Gastroesophageal sphincter (tissue), 3 donors: ENCODE measurements around the gene ZNF681.

Source experiments
- POLR2A ChIP-seq, 2 donors: fragments of 450-650 bp; IDR thresholded peaks; one replicate each; pipeline ENCODE4 v1.6.1; 2017; ENCODE audit warnings: antibody characterized with exemption in 2 of 2, mild to moderate bottlenecking in 2 of 2, moderate library complexity in 1 of 2
- TF ChIP-seq, protein P1 (sequence below), 4 experiments: fragments of 200-600 bp in 2 of 4; fragments of 450-650 bp in 2 of 4; sonication (generic) in 1 of 4; IDR thresholded peaks; one replicate each; pipeline ENCODE4 v1.5.1; 2017 to 2019; ENCODE audit warnings: antibody characterized with exemption in 4 of 4, mild to moderate bottlenecking in 2 of 4, moderate library complexity in 2 of 4

DNA sequence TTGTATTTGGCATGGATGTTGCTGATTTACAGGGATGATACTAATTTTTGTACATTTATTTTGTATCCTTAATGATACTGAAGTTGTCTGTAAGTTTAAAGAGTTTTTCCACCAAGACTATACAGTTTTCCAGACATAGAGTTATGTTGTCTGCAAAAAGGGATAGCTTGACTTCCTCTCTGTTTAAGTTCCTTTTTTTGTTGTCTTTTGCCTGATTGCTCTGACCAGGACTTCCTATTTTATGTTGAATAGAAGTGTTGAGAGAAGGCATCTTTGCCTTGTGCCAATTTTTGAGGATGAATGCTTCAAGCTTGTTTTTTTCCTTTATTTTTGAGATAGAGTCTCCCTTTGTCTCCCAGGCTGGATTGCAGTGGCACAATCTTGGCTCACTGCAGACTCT, 36.8 kb upstream of the ZNF681 start:
- TF ChIP-seq, protein P1, sequence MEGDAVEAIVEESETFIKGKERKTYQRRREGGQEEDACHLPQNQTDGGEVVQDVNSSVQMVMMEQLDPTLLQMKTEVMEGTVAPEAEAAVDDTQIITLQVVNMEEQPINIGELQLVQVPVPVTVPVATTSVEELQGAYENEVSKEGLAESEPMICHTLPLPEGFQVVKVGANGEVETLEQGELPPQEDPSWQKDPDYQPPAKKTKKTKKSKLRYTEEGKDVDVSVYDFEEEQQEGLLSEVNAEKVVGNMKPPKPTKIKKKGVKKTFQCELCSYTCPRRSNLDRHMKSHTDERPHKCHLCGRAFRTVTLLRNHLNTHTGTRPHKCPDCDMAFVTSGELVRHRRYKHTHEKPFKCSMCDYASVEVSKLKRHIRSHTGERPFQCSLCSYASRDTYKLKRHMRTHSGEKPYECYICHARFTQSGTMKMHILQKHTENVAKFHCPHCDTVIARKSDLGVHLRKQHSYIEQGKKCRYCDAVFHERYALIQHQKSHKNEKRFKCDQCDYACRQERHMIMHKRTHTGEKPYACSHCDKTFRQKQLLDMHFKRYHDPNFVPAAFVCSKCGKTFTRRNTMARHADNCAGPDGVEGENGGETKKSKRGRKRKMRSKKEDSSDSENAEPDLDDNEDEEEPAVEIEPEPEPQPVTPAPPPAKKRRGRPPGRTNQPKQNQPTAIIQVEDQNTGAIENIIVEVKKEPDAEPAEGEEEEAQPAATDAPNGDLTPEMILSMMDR (IDR thresholded peaks at IDR 0.05) = no peak
- no peak for TF ChIP-seq POLR2A (IDR thresholded peaks at IDR 0.05)
